ENCODE results near the gene KRT86.

DNA sequence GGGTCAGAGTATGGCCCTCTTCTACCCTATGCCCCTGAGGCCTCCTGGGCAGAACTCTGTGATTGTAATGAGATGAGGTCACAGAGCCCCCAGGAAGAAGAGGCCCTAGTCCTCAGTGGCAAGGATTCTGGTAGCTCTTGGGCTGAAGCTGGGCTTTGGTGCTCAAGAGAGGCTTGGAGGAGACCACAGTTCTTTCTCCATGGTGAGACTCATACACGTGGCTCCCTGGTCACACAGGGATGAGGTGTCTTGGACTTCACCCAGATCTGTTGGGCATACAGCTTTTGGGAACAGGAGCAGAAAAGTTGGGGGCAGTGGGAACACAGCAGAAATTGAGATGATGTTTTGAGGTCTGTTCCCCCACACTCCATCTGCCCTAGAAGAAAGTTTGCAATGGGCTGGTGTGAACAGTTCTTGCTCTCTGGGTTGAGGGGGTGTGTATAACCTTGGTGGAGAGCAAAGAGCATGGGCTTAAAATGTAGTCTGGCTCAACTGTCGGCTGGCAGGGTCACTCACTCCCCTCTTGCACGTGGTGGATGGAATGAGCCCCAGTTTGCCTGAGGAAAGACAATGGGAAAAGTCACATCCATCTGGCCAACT, at the start of gene KRT86:
- TF ChIP-seq POLR2AphosphoS5 (IDR thresholded peaks at IDR 0.05) (no peak), EP300 (IDR thresholded peaks at IDR 0.05; ENCODE audit: low read depth) (no peak)

Measured in transverse colon (tissue), 3 donors.